ENCODE data around the gene ADAM22. TPM values are rescaled to one million over a fixed set of nuclear protein-coding genes. Genes with fewer than 3 reads are reported as not detected.

ADAM22 gene
- total and polyA plus RNA-seq, 4 donors: 27.2 to 178 (median 44.1) TPM

Other genes with a start within 250 kb of the ADAM22 start
- 10 to 100 TPM; 13.5 to 46.4 TPM for gene SLC25A40, start 57.9 kb upstream of the ADAM22 start, total RNA-seq
- gene SLC25A40, start 57.9 kb upstream of the ADAM22 start, polyA plus RNA-seq (ENCODE audit: insufficient read length in 2 of 2): 10 to 100 TPM; 29.3 to 30.6 TPM
- 10 to 100 TPM; 10.4 to 14.1 TPM for gene DBF4, start 57.8 kb upstream of the ADAM22 start, total RNA-seq
- 10 to 100 TPM; 11.8 to 15.5 TPM for gene DBF4, start 57.8 kb upstream of the ADAM22 start, polyA plus RNA-seq (ENCODE audit: insufficient read length in 2 of 2)

Data from spinal cord (tissue), 4 donors.